Measurements from ENCODE around the gene CFAP74.

CFAP74 gene

DNA sequence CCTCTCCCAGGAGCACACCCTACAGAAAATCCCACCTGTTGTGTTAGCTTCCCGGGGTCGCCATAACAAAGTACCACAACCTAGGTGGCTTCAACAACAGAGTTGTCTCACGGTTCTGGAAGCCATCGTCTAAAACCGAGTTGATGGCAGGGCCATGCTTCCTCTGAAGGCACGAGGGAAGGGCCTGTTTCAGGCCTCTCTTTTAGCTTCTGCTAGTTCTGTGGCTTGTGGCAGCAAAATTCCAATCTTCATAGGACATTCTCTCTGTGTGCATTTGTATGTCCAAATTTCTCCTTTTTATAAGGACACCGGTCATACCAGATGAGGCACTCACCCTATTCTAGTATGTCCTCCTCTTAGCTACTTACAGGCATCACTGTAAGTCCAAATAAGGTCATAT is 3.2 kb downstream of the CFAP74 start:
- TF ChIP-seq, protein P1, sequence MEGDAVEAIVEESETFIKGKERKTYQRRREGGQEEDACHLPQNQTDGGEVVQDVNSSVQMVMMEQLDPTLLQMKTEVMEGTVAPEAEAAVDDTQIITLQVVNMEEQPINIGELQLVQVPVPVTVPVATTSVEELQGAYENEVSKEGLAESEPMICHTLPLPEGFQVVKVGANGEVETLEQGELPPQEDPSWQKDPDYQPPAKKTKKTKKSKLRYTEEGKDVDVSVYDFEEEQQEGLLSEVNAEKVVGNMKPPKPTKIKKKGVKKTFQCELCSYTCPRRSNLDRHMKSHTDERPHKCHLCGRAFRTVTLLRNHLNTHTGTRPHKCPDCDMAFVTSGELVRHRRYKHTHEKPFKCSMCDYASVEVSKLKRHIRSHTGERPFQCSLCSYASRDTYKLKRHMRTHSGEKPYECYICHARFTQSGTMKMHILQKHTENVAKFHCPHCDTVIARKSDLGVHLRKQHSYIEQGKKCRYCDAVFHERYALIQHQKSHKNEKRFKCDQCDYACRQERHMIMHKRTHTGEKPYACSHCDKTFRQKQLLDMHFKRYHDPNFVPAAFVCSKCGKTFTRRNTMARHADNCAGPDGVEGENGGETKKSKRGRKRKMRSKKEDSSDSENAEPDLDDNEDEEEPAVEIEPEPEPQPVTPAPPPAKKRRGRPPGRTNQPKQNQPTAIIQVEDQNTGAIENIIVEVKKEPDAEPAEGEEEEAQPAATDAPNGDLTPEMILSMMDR (IDR thresholded peaks at IDR 0.05; ENCODE audit: control insufficient read depth, insufficient read depth, low read depth, low read length, missing control alignments): no peak
- DNase-seq (ENCODE audit: low read depth): no peak
- H3K4me3 ChIP-seq (ENCODE audit: control insufficient read depth, low read depth, low read length): no peak overlapping the region

DNA sequence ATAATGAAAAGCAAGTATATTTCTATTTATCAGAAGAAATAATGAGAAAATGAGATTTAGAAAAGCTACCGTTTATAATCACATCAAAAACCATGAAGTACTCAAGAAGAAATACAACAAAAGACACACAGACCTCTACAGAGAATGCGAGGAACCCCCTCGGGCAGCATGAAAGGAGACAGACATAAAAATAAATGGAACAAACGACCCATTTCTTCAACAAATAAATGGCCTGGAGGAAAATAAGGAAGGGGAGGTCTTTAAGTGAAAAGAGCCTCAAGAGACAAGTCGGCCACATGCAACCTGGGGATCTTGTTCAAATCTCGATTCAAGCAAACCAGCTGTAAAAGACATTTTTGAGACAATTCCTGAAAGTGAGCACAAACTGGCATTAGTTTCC is 6.0 kb downstream of the CFAP74 start:
- TF ChIP-seq, protein P1 (IDR thresholded peaks at IDR 0.05; ENCODE audit: control insufficient read depth, insufficient read depth, low read depth, low read length, missing control alignments): no peak
- DNase-seq (ENCODE audit: low read depth): no peak
- no peak overlapping the region for H3K4me3 ChIP-seq (ENCODE audit: control insufficient read depth, low read depth, low read length)

DNA sequence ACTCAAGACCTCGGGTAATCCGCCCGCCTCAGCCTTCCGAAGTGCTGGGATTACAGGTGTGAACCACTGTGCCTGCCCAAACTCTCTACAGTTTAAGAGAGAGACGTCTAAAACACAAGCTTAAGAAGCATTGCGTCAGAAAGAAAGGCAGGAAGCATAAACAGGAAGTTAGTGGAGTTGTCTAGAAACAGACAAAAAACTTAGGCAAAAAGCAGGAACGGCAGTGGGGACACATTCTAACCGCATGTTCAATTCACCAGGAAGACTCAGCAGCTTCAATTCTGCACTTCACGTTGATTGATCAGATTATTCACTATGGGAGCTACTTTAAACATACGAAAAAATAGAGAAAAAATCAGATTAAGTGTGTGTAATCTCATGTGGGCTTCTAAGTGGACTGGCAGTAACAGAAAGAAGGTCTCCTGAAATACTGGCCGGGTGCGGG is 7.4 kb downstream of the CFAP74 start:
- DNase-seq (ENCODE audit: low read depth): no peak
- no peak overlapping the region for H3K4me3 ChIP-seq (ENCODE audit: control insufficient read depth, low read depth, low read length)
- TF ChIP-seq, protein P1 (IDR thresholded peaks at IDR 0.05; ENCODE audit: control insufficient read depth, insufficient read depth, low read depth, low read length, missing control alignments): no peak

DNA sequence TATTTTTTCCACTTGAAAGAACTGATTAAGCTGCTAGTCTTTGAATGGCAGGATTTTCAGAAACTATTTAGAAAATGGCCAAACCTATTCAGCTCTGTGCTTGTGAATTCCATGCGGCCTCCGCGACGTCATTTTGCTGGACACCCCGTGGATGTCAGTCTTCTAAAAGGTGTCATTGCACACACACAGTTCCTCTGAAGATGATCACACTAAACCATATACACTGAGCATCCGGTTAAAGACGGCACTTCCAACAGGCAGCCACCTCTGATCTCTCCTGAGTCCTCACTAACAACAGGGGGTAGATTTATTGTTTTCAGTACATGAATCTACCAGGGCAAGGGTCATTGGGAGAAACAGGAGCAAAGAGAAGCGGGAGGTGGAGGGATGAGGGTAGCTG is 9.1 kb downstream of the CFAP74 start:
- TF ChIP-seq, protein P1 (IDR thresholded peaks at IDR 0.05; ENCODE audit: control insufficient read depth, insufficient read depth, low read depth, low read length, missing control alignments): no peak

DNA sequence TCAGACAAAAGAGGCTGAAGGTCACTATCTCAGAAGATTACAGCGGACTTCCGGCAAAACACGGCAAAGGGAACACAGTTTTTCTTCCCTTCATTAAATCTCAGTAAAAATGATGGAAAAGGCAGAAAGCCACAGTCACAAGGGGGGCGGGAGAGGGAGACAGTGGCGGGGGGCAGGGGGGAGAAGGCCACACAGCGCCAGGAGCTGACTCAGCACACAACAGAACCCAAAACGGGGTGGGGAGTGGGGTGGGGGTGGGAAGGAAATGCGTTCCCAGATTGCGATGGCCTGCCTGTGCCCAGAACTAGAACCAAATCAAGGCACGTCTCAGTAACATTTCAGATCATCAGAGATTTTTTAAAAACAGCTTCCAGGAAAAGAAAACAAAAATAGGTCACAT is 13.4 kb downstream of the CFAP74 start:
- TF ChIP-seq, protein P1 (IDR thresholded peaks at IDR 0.05; ENCODE audit: control insufficient read depth, insufficient read depth, low read depth, low read length, missing control alignments): no peak
- no peak for DNase-seq (ENCODE audit: low read depth)
- H3K4me3 ChIP-seq (ENCODE audit: control insufficient read depth, low read depth, low read length): no peak overlapping the region

More for the DNA sequence above, 9.1 kb downstream of the CFAP74 start:
- no peak for DNase-seq (ENCODE audit: low read depth)
- H3K4me3 ChIP-seq (ENCODE audit: control insufficient read depth, low read depth, low read length): no peak overlapping the region

DNA sequence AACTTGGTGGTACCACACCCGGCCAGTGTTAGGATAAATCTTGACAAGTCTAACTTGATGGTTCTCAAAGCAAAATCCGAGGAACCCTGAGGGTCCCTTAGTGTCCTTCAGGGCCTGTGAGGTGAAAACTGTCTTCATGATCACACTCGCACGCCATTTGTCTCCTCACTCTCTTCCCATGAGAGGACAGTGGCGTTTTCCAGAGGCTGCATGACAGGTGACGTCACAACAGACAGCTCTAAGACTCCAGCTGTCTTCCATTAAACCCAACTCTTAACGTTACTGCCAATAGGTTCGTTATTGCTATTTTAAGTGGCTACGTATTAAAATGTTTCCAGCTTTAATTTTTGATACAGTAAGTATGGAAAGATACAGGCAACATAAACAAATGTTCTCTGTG is 13.8 kb downstream of the CFAP74 start:
- DNase-seq (ENCODE audit: low read depth): no peak
- TF ChIP-seq, protein P1 (IDR thresholded peaks at IDR 0.05; ENCODE audit: control insufficient read depth, insufficient read depth, low read depth, low read length, missing control alignments): no peak

DNA sequence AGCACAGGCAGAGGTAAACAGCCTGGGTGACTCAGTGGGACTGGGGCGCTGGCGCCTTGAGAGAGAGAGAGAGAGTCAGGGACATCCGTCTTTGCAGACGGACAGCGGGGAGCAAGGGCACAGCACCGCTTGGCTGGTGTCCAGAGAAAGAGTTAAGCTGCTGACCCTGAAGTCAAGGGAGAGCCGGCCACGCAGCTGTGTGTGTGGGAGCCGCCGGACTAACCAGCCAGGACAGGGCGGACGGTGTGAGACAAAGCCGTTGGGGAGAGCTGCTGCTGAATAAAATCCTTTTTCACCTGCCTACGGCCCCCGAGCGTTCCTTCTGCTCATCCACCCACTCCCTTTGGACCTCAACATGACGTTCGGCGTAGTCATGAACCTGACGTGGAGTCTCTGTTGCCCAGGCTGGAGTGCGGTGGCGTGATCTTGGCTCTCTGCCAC is 14.5 kb downstream of the CFAP74 start:
- TF ChIP-seq, protein P1 (IDR thresholded peaks at IDR 0.05; ENCODE audit: control insufficient read depth, insufficient read depth, low read depth, low read length, missing control alignments): no peak
- H3K4me3 ChIP-seq (ENCODE audit: control insufficient read depth, low read depth, low read length): no peak overlapping the region
- DNase-seq (ENCODE audit: low read depth): no peak

More for the DNA sequence above, 13.8 kb downstream of the CFAP74 start:
- no peak overlapping the region for H3K4me3 ChIP-seq (ENCODE audit: control insufficient read depth, low read depth, low read length)
